H9 (cell line): Measurements from ENCODE around the gene AMER2. TPM values are rescaled to one million over a fixed set of nuclear protein-coding genes. Genes with fewer than 3 reads are reported as not detected.

Experiments used
- DNase-seq: peaks from one replicate; pipeline ENCODE4 v3.0.0-alpha.2; 2017
- H2AFZ ChIP-seq: one replicate; pipeline ENCODE4 v1.6.1; 2013; ENCODE audit warnings: mild to moderate bottlenecking, low read length, control low read depth, moderate library complexity
- H2AK5ac ChIP-seq: 2 replicates; pipeline ENCODE4 v1.6.1; 2013; ENCODE audit warnings: low read length, control low read depth, mixed read lengths; ENCODE audit not compliant: insufficient read length
- H2BK120ac ChIP-seq: one replicate; pipeline ENCODE4 v1.6.1; 2013; ENCODE audit warnings: low read depth, mild to moderate bottlenecking, low read length, control low read depth, inconsistent platforms; ENCODE audit not compliant: poor library complexity, severe bottlenecking
- H2BK12ac ChIP-seq: 2 replicates; pipeline ENCODE4 v1.6.1; 2013; ENCODE audit warnings: low read length, control low read depth, mixed read lengths, low read depth; ENCODE audit not compliant: insufficient read length
- H2BK15ac ChIP-seq: 2 replicates; pipeline ENCODE4 v1.6.1; 2013; ENCODE audit warnings: low read depth, low read length, control low read depth
- H2BK20ac ChIP-seq: one replicate; pipeline ENCODE4 v1.6.1; 2013; ENCODE audit warnings: low read depth, mild to moderate bottlenecking, low read length, control low read depth, inconsistent platforms; ENCODE audit not compliant: poor library complexity, severe bottlenecking
- H2BK5ac ChIP-seq: 2 replicates; pipeline ENCODE4 v1.6.1; 2013; ENCODE audit warnings: low read length, control low read depth, mixed read lengths; ENCODE audit not compliant: insufficient read length
- H3K14ac ChIP-seq: 2 replicates; pipeline ENCODE4 v1.6.1; 2013; ENCODE audit warnings: low read length, control low read depth; ENCODE audit not compliant: insufficient read depth
- H3K18ac ChIP-seq: 2 replicates; pipeline ENCODE4 v1.6.1; 2013; ENCODE audit warnings: low read depth, mild to moderate bottlenecking, mixed read lengths, low read length, control low read depth; ENCODE audit not compliant: insufficient read length
- H3K23ac ChIP-seq: 2 replicates; pipeline ENCODE4 v1.6.1; 2013; ENCODE audit warnings: low read length, control low read depth, mixed read lengths, low read depth; ENCODE audit not compliant: insufficient read length
- H3K23me2 ChIP-seq: 2 replicates; pipeline ENCODE4 v1.6.1; 2013; ENCODE audit warnings: low read depth, mild to moderate bottlenecking, mixed read lengths, low read length, control low read depth; ENCODE audit not compliant: insufficient read length, poor library complexity, severe bottlenecking
- H3K27ac ChIP-seq: 2 replicates; pipeline ENCODE4 v1.5.1; 2013; ENCODE audit warnings: low read length, control low read depth, mixed read lengths, low read depth; ENCODE audit not compliant: insufficient read length
- H3K27me3 ChIP-seq: 2 replicates; pipeline ENCODE4 v1.6.1; 2013; ENCODE audit warnings: low read length, control low read depth, inconsistent platforms; ENCODE audit not compliant: insufficient read depth
- H3K4ac ChIP-seq: 2 replicates; pipeline ENCODE4 v1.6.1; 2013; ENCODE audit warnings: low read depth, mild to moderate bottlenecking, control low read depth, inconsistent platforms, low read length, moderate library complexity
- H3K4me1 ChIP-seq: 2 replicates; pipeline ENCODE4 v1.6.1; 2013; ENCODE audit warnings: low read length, control low read depth, inconsistent platforms; ENCODE audit not compliant: insufficient read depth
- H3K4me2 ChIP-seq: 2 replicates; pipeline ENCODE4 v1.6.1; 2013; ENCODE audit warnings: low read length, control low read depth, mixed read lengths; ENCODE audit not compliant: insufficient read length, insufficient read depth
- H3K56ac ChIP-seq: 2 replicates; pipeline ENCODE4 v1.6.1; 2013; ENCODE audit warnings: low read depth, mild to moderate bottlenecking, mixed read lengths, low read length, control low read depth; ENCODE audit not compliant: insufficient read length
- H3K79me1 ChIP-seq: 2 replicates; pipeline ENCODE4 v1.6.1; 2013; ENCODE audit warnings: low read depth, mild to moderate bottlenecking, moderate library complexity, low read length, control low read depth, inconsistent platforms; ENCODE audit not compliant: insufficient read depth, poor library complexity, severe bottlenecking
- H3K79me2 ChIP-seq: 2 replicates; pipeline ENCODE4 v1.6.1; 2013; ENCODE audit warnings: low read length, control low read depth, inconsistent platforms; ENCODE audit not compliant: insufficient read depth
- H3K9ac ChIP-seq: 2 replicates; pipeline ENCODE4 v1.6.1; 2013; ENCODE audit warnings: low read length, control low read depth, mixed read lengths; ENCODE audit not compliant: insufficient read length; ENCODE audit errors: extremely low read depth
- H3K9me3 ChIP-seq: one replicate; pipeline ENCODE4 v1.6.1; 2013; ENCODE audit warnings: low read depth, low read length, inconsistent platforms; ENCODE audit not compliant: control insufficient read depth
- H3T11ph ChIP-seq: one replicate; pipeline ENCODE4 v1.6.1; 2013; ENCODE audit warnings: mild to moderate bottlenecking, low read length, control low read depth, inconsistent platforms
- H4K20me1 ChIP-seq: one replicate; pipeline ENCODE4 v1.6.1; 2013; ENCODE audit not compliant: control insufficient read depth, insufficient read length, insufficient read depth
- H4K5ac ChIP-seq: 2 replicates; pipeline ENCODE4 v1.6.1; 2013; ENCODE audit warnings: low read depth, mild to moderate bottlenecking, mixed read lengths, low read length, control low read depth; ENCODE audit not compliant: insufficient read length
- H4K8ac ChIP-seq: replicated peaks from 2 replicates; pipeline ENCODE4 v1.6.1; 2013; ENCODE audit warnings: low read length, control low read depth, mixed read lengths, low read depth; ENCODE audit not compliant: insufficient read length
- H4K91ac ChIP-seq: 2 replicates; pipeline ENCODE4 v1.6.1; 2013; ENCODE audit warnings: low read depth, mild to moderate bottlenecking, moderate library complexity, mixed read lengths, low read length, control low read depth; ENCODE audit not compliant: insufficient read length
- H3K27ac Mint-ChIP-seq, 3 experiments: 2 replicates in 2 of 3; 3 replicates in 1 of 3; pipeline ENCODE4 v1.8.0; 2020 to 2021; ENCODE audit warnings: mixed read lengths in 3 of 3, mild to moderate bottlenecking in 1 of 3, moderate library complexity in 1 of 3
- H3K27me3 Mint-ChIP-seq: 2 replicates; pipeline ENCODE4 v1.8.0; 2021; ENCODE audit warnings: low read depth, mild to moderate bottlenecking, moderate library complexity, mixed read lengths
- H3K36me3 Mint-ChIP-seq, 3 experiments: 2 replicates in 2 of 3; 3 replicates in 1 of 3; pipeline ENCODE4 v1.8.0; 2020 to 2021; ENCODE audit warnings: low read depth in 3 of 3, mixed read lengths in 3 of 3; ENCODE audit not compliant: insufficient read depth in 1 of 3
- H3K4me1 Mint-ChIP-seq, 2 experiments: 2 replicates each; pipeline ENCODE4 v1.8.0; 2020; ENCODE audit warnings: mixed read lengths in 2 of 2
- H3K4me3 Mint-ChIP-seq, 2 experiments: 2 replicates in 1 of 2; 3 replicates in 1 of 2; pipeline ENCODE4 v1.8.0; 2020 to 2021; ENCODE audit warnings: mild to moderate bottlenecking in 2 of 2, mixed read lengths in 2 of 2, moderate library complexity in 1 of 2
- H3K9me3 Mint-ChIP-seq, 2 experiments: 2 replicates in 1 of 2; 3 replicates in 1 of 2; pipeline ENCODE4 v1.8.0; 2020; ENCODE audit warnings: mild to moderate bottlenecking in 2 of 2, mixed read lengths in 2 of 2, moderate library complexity in 1 of 2
- CTCF ChIP-seq: fragments of 200-600 bp; sonication (generic); conservative IDR thresholded peaks from 3 replicates; pipeline ENCODE4 v1.8.0; 2021; ENCODE audit warnings: antibody characterized with exemption, mild to moderate bottlenecking
- WGBS: extraction: QIAGEN DNeasy Blood & Tissue Kit; methylation state at CpG from one replicate; pipeline ENCODE4 v1.1.7; 2013; ENCODE audit warnings: missing lambda C conversion rate, low lambda C conversion rate, mixed read lengths; ENCODE audit not compliant: insufficient read length; ENCODE audit errors: extremely low coverage; 5-methylcytosine and 5-hydroxymethylcytosine counted together
- total RNA-seq: library from RNA; stranded (reverse); gene quantifications from 2 replicates; pipeline ENCODE4 v1.2.1, GENCODE V29; 2021

AMER2 gene
- total RNA-seq, 1 experiment from 2014 or later, result 0.02 TPM

GRCh38 chr13:25175026-25175425, 2.9 kb upstream of the AMER2 start:
- no peak overlapping the region for H2AFZ ChIP-seq
- Mint-ChIP-seq H3K27me3 (peaks cover 65% of the 10 kb centered on the region), H3K36me3 (peaks cover 0 to 4% (median 4%) of the 10 kb centered on the region in 3 experiments; a peak in 4 of 7 replicates), H3K4me3 (no peak overlapping the region), H3K27ac (no peak overlapping the region), H3K4me1 (peaks cover 32 to 36% of the 10 kb centered on the region in 2 experiments), H3K9me3 (peaks cover 4 to 5% of the 10 kb centered on the region in 2 experiments)
- WGBS, result no CpG with 5 or more reads among the region's 9 CpGs
- no peak overlapping the region for H2BK20ac ChIP-seq
- no peak overlapping the region for H3K18ac ChIP-seq
- no peak overlapping the region for H4K8ac ChIP-seq
- TF ChIP-seq CTCF, result no peak
- no peaks in the 10 kb centered on the region for H3K79me1 ChIP-seq
- peaks cover 7% of the 10 kb centered on the region; the same call in 1 of the 2 replicates for H3K4me1 ChIP-seq
- H3T11ph ChIP-seq, result no peak overlapping the region
- H3K4me2 ChIP-seq, result no peak overlapping the region
- no peaks in the 10 kb centered on the region for H3K9me3 ChIP-seq
- no peak overlapping the region for H2BK120ac ChIP-seq
- H3K27me3 ChIP-seq, result peaks cover 25% of the 10 kb centered on the region
- no peak overlapping the region for H3K14ac ChIP-seq
- no peaks in the 10 kb centered on the region for H4K20me1 ChIP-seq
- no peak overlapping the region for H3K27ac ChIP-seq
- no peak overlapping the region for H2AK5ac ChIP-seq
- DNase-seq, result no peak
- H2BK5ac ChIP-seq, result no peak overlapping the region
- H2BK15ac ChIP-seq, result no peak overlapping the region
- no peak overlapping the region for H4K91ac ChIP-seq
- H3K23me2 ChIP-seq, result peaks cover 17% of the 10 kb centered on the region
- H3K23ac ChIP-seq, result no peak overlapping the region
- H3K9ac ChIP-seq, result no peak overlapping the region
- H3K4ac ChIP-seq, result no peak overlapping the region
- H3K79me2 ChIP-seq, result no peaks in the 10 kb centered on the region
- no peak overlapping the region for H4K5ac ChIP-seq
- no peak overlapping the region for H2BK12ac ChIP-seq
- H3K56ac ChIP-seq, result no peak overlapping the region
